Neural progenitor cell (in vitro differentiated cells): ENCODE results near the gene MEN1. TPM values are rescaled to one million over a fixed set of nuclear protein-coding genes. Genes with fewer than 3 reads are reported as not detected.

Experiments
- DNase-seq: peaks from one replicate; pipeline ENCODE4 v3.0.0-alpha.2; 2016; ENCODE audit warnings: low spot score
- H2AFZ ChIP-seq: fragments of 200-600 bp; sonication (generic); replicated peaks from 2 replicates; pipeline ENCODE4 v1.6.1; 2016; ENCODE audit warnings: antibody characterized with exemption
- H3F3A ChIP-seq: fragments of 200-600 bp; sonication (generic); 2 replicates; pipeline ENCODE4 v1.6.1; 2016; ENCODE audit warnings: antibody characterized with exemption, low read depth
- H3K27ac ChIP-seq: fragments of 200-600 bp; sonication (generic); 2 replicates; pipeline ENCODE4 v1.5.1; 2016; ENCODE audit warnings: mild to moderate bottlenecking
- H3K27me3 ChIP-seq: fragments of 200-600 bp; sonication (generic); 2 replicates; pipeline ENCODE4 v1.6.1; 2016; ENCODE audit warnings: mild to moderate bottlenecking, moderate library complexity
- H3K36me3 ChIP-seq: fragments of 200-600 bp; sonication (generic); 2 replicates; pipeline ENCODE4 v1.5.1; 2016
- H3K4me1 ChIP-seq: fragments of 200-600 bp; sonication (generic); 2 replicates; pipeline ENCODE4 v1.6.1; 2016; ENCODE audit warnings: mixed run types
- H3K4me2 ChIP-seq: fragments of 200-600 bp; sonication (generic); 2 replicates; pipeline ENCODE4 v1.6.1; 2016
- H3K4me3 ChIP-seq: fragments of 200-600 bp; sonication (generic); 2 replicates; pipeline ENCODE4 v1.5.1; 2016
- H3K79me2 ChIP-seq: fragments of 200-600 bp; sonication (generic); 2 replicates; pipeline ENCODE4 v1.6.1; 2016; ENCODE audit warnings: low read depth
- H3K9ac ChIP-seq: fragments of 200-600 bp; sonication (generic); 2 replicates; pipeline ENCODE4 v1.6.1; 2016
- H3K9me3 ChIP-seq: fragments of 200-600 bp; sonication (generic); 2 replicates; pipeline ENCODE4 v1.5.1; 2016; ENCODE audit warnings: low read depth
- H4K20me1 ChIP-seq: fragments of 200-600 bp; sonication (generic); 2 replicates; pipeline ENCODE4 v1.6.1; 2016; ENCODE audit warnings: low read depth
- H3K27ac Mint-ChIP-seq: 3 replicates; pipeline ENCODE4 v1.8.0; 2021; ENCODE audit warnings: mixed read lengths
- H3K27me3 Mint-ChIP-seq: 2 replicates; pipeline ENCODE4 v1.8.0; 2022; ENCODE audit warnings: low read depth, mild to moderate bottlenecking, inconsistent platforms, moderate library complexity, mixed read lengths; ENCODE audit not compliant: insufficient read depth
- H3K36me3 Mint-ChIP-seq: 3 replicates; pipeline ENCODE4 v1.8.0; 2021; ENCODE audit warnings: mixed read lengths
- H3K4me1 Mint-ChIP-seq: 3 replicates; pipeline ENCODE4 v1.8.0; 2021; ENCODE audit warnings: mixed read lengths
- H3K4me3 Mint-ChIP-seq: 3 replicates; pipeline ENCODE4 v1.8.0; 2021; ENCODE audit warnings: mild to moderate bottlenecking, moderate library complexity, mixed read lengths
- H3K9me3 Mint-ChIP-seq: 3 replicates; pipeline ENCODE4 v1.8.0; 2020; ENCODE audit warnings: mixed read lengths
- CTCF ChIP-seq: fragments of 200-600 bp; sonication (generic); IDR thresholded peaks from 2 replicates; pipeline ENCODE4 v1.5.1; 2017; ENCODE audit warnings: antibody characterized with exemption, mild to moderate bottlenecking
- EZH2 ChIP-seq: fragments of 200-600 bp; sonication (generic); IDR thresholded peaks from 2 replicates; pipeline ENCODE4 v1.6.1; 2017; ENCODE audit warnings: antibody characterized with exemption, mild to moderate bottlenecking, moderate library complexity
- EZH2phosphoT487 ChIP-seq: fragments of 200-600 bp; sonication (generic); IDR thresholded peaks from 2 replicates; pipeline ENCODE4 v1.6.1; 2017; ENCODE audit warnings: antibody characterized with exemption
- total RNA-seq: library from RNA; depleted of rRNA; stranded (reverse); fragments of >200 nt; gene quantifications from 2 replicates; pipeline ENCODE4 v1.2.3, GENCODE V29; 2015; ENCODE audit warnings: low replicate concordance

Gene MEN1
- total RNA-seq, 1 donor from 2014 or later: 11.4 TPM

- H3K27me3 ChIP-seq: peaks cover 14% of the 10 kb centered on the region
- no peaks in the 10 kb centered on the region for H3K36me3 ChIP-seq
- peaks cover 35% of the 10 kb centered on the region for H3F3A ChIP-seq
- no peak overlapping the region for H3K9ac ChIP-seq
- H3K9me3 Mint-ChIP-seq: no peaks in the 10 kb centered on the region
- no peak overlapping the region for H3K27ac Mint-ChIP-seq
- no peak for TF ChIP-seq CTCF
- no peak for TF ChIP-seq EZH2
- no peak for TF ChIP-seq EZH2phosphoT487
- no peaks in the 10 kb centered on the region for H4K20me1 ChIP-seq
- no peaks in the 10 kb centered on the region for H3K9me3 ChIP-seq
- H3K36me3 Mint-ChIP-seq: no peaks in the 10 kb centered on the region
- H3K4me1 ChIP-seq: peaks cover 24% of the 10 kb centered on the region
- H3K4me1 Mint-ChIP-seq: peaks cover 20% of the 10 kb centered on the region
- peak; percentile 31 for DNase-seq
- H3K79me2 ChIP-seq: no peaks in the 10 kb centered on the region
- H3K27me3 Mint-ChIP-seq: peaks cover 16% of the 10 kb centered on the region
- H3K4me2 ChIP-seq: peak overlapping the region; percentile 84
- H3K4me3 Mint-ChIP-seq: peak overlapping the region; percentile 27
- H3K27ac ChIP-seq: no peak overlapping the region
- H2AFZ ChIP-seq: no peak overlapping the region
- H3K4me3 ChIP-seq: no peak overlapping the region
Observed at GRCh38 chr11:64842366-64842759, 32.0 kb upstream of the MEN1 start.

DNA sequence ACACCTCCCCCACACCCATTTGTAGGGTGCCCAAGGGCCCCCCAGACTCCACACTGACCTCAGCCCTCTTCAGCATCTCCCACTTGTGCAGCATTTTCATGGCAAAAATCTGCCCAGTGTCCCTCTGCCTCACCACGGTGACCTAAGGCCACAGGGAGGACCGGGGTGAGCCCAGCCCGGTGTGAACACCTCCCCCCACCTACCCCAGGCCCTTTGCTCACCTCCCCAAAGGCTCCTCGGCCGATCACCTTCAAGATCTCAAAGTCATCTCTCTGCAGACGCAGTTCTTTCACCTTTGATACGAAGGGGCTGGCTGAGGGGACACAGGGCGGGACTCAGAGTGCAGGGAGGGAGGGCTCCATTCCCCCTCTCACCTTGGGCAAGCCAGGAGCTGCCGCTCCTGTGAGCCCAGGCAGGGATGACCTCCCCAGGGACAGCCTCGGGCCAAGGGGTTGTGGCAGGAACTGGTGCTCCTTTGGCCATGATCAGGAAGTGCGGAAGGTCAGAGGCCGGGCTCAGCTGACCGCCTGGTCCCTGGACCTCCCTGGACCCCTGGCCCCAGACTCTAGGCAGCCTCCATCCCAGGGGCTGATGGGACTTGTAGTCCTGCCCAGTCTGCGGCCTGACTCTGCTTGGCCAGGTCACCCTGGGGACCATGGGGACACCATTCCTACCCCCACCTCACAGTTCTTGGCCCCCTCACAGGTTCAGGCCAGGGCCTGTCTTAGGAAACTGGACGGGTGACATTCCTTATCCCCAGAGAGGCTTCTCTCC is 31.4 kb upstream of the MEN1 start:
- Histone ChIP-seq H3K36me3 (no peaks in the 10 kb centered on the region), H3K4me1 (peaks cover 24% of the 10 kb centered on the region), H4K20me1 (no peaks in the 10 kb centered on the region), H3K27ac (no peak overlapping the region), H3K27me3 (peaks cover 14% of the 10 kb centered on the region), H3F3A (peaks cover 33% of the 10 kb centered on the region), H3K4me2 (no peak overlapping the region), H2AFZ (no peak overlapping the region), H3K79me2 (no peaks in the 10 kb centered on the region), H3K4me3 (no peak overlapping the region), H3K9me3 (no peaks in the 10 kb centered on the region), H3K9ac (no peak overlapping the region)
- H3K4me3 Mint-ChIP-seq: no peak overlapping the region
- TF ChIP-seq EZH2phosphoT487 (no peak), EZH2 (no peak), CTCF (no peak)
- H3K27ac Mint-ChIP-seq: no peak overlapping the region
- peaks cover 16% of the 10 kb centered on the region for H3K27me3 Mint-ChIP-seq
- no peaks in the 10 kb centered on the region for H3K36me3 Mint-ChIP-seq
- peaks cover 20% of the 10 kb centered on the region for H3K4me1 Mint-ChIP-seq
- DNase-seq: peak; percentile 55
- H3K9me3 Mint-ChIP-seq: no peaks in the 10 kb centered on the region

DNA sequence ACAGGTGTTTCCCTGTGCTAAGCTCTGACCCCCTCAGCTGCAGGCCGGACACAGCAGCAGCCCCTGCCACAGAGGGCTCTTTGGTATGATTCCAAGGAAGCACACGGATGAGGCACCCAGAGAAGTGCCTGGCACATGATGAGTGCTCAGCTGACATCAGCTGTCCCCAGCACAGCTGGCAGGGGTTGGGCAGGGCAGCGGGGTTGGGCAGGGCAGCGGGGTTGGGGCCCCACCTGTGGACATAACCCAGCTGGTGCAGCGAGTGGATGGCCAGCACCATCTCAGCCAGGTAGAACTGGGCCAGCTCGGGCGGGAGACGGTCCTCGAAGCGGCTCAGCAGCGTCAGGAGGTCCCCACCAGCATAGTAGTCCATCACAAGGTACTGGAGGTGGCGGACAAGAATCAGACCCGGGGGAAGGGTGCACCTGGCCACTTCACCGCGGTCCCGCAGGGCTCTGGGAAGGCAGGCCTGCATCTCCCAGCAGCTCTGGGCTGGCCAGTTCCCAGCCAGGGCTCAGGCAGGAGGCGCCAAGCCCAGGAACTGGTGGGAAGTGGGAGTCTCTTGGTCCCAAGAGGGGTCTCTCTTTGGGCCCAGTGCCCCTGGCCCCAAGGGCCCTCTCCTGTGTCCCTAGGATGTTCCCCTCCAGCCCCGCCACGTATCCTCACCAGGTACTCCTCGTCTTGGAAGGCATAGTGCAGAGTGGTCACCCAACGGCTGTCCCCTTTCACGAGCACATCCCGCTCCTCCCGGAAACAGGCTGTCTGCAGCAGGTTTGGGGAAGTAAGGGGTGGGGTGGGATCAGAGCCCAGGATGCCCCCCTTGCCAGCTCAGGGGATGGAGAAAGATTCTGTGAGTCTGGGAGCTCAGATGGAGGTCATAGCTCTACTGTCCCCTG is 29.8 kb upstream of the MEN1 start:
- Mint-ChIP-seq H3K27ac (no peak overlapping the region), H3K4me3 (no peak overlapping the region), H3K4me1 (peaks cover 18% of the 10 kb centered on the region), H3K27me3 (peaks cover 10% of the 10 kb centered on the region), H3K9me3 (no peaks in the 10 kb centered on the region), H3K36me3 (no peaks in the 10 kb centered on the region)
- TF ChIP-seq EZH2 (no peak), EZH2phosphoT487 (no peak), CTCF (no peak)
- Histone ChIP-seq H3F3A (peaks cover 17% of the 10 kb centered on the region), H3K27ac (no peak overlapping the region), H3K79me2 (no peaks in the 10 kb centered on the region), H4K20me1 (no peaks in the 10 kb centered on the region), H3K4me1 (peaks cover 24% of the 10 kb centered on the region), H3K9me3 (no peaks in the 10 kb centered on the region), H2AFZ (no peak overlapping the region), H3K4me3 (no peak overlapping the region), H3K27me3 (peaks cover 14% of the 10 kb centered on the region), H3K36me3 (no peaks in the 10 kb centered on the region), H3K9ac (no peak overlapping the region), H3K4me2 (no peak overlapping the region)
- no peak for DNase-seq
